ENCODE data around the gene S100A6. TPM values are rescaled to one million over a fixed set of nuclear protein-coding genes. Genes with fewer than 3 reads are reported as not detected.
A peak's percentile ranks its signal among the peaks of the same experiment; 100 is the strongest.

Gene S100A6
- total RNA-seq, 1 experiment from 2014 or later = 106 TPM

GRCh38 chr1:153515504-153516394 lies 20.0 kb downstream of the S100A6 start:
- H3K36me3 ChIP-seq (ENCODE audit: insufficient read depth, low read length, poor library complexity, severe bottlenecking) = no peaks in the 10 kb centered on the region
- no TSS peak for BruUV-seq (replicated peaks)
- no peaks in the 10 kb centered on the region for H3K4me1 ChIP-seq (ENCODE audit: insufficient read depth, low read length, poor library complexity, severe bottlenecking)
- CTCF ChIA-PET = no interaction called here
- no peaks in the 10 kb centered on the region for H3K9me3 ChIP-seq (ENCODE audit: low read depth, low read length, poor library complexity, severe bottlenecking)
- TF ChIP-seq CTCF (conservative IDR thresholded peaks at IDR 0.05; ENCODE audit: low read depth, low read length) = no peak
- TF ChIP-seq EZH2 (IDR thresholded peaks at IDR 0.05; ENCODE audit: borderline replicate concordance, low read depth, low read length, poor library complexity, severe bottlenecking) = no peak
- no peak overlapping the region for H3K27ac ChIP-seq (ENCODE audit: low read depth, low read length, poor library complexity, severe bottlenecking)
- POLR2A ChIA-PET (ENCODE audit: low non-redundant PET) = no interaction called here
- intact Hi-C loops (cut with micrococcal nuclease; ENCODE audit: unreplicated experiment) = loop anchor here (10.0 kb wide), 2 partner anchors 259 to 469 kb away; partner anchors contain the start of genes RAB13 and SLC27A3
- no peak overlapping the region for H3K4me3 ChIP-seq (ENCODE audit: low read depth, low read length, poor library complexity, severe bottlenecking)
- no peak for DNase-seq (ENCODE audit: low spot score)
- H3K27me3 ChIP-seq (replicated peaks; ENCODE audit: insufficient read depth, low read depth, low read length, poor library complexity) = no peaks in the 10 kb centered on the region

GRCh38 chr1:153513666-153514065 lies 22.1 kb downstream of the S100A6 start:
- H3K4me1 ChIP-seq (ENCODE audit: insufficient read depth, low read length, poor library complexity, severe bottlenecking) = no peaks in the 10 kb centered on the region
- no peak for DNase-seq (ENCODE audit: low spot score)
- H3K27ac ChIP-seq (ENCODE audit: low read depth, low read length, poor library complexity, severe bottlenecking) = no peak overlapping the region
- no peak for TF ChIP-seq CTCF (conservative IDR thresholded peaks at IDR 0.05; ENCODE audit: low read depth, low read length)
- no peak for TF ChIP-seq EZH2 (IDR thresholded peaks at IDR 0.05; ENCODE audit: borderline replicate concordance, low read depth, low read length, poor library complexity, severe bottlenecking)
- POLR2A ChIA-PET (ENCODE audit: low non-redundant PET) = no interaction called here
- CTCF ChIA-PET = no interaction called here
- no peaks in the 10 kb centered on the region for H3K27me3 ChIP-seq (replicated peaks; ENCODE audit: insufficient read depth, low read depth, low read length, poor library complexity)
- no peaks in the 10 kb centered on the region for H3K9me3 ChIP-seq (ENCODE audit: low read depth, low read length, poor library complexity, severe bottlenecking)
- no TSS peak for BruUV-seq (replicated peaks)
- intact Hi-C loops (cut with micrococcal nuclease; ENCODE audit: unreplicated experiment) = loop anchor here (5.0 to 10.0 kb wide), 3 partner anchors 159 to 471 kb away; partner anchors contain the start of genes ILF2, RAB13 and SLC27A3
- no peaks in the 10 kb centered on the region for H3K36me3 ChIP-seq (ENCODE audit: insufficient read depth, low read length, poor library complexity, severe bottlenecking)
- no peak overlapping the region for H3K4me3 ChIP-seq (ENCODE audit: low read depth, low read length, poor library complexity, severe bottlenecking)

- H3K9me3 ChIP-seq (ENCODE audit: low read depth, low read length, poor library complexity, severe bottlenecking) = no peaks in the 10 kb centered on the region
- TF ChIP-seq CTCF (conservative IDR thresholded peaks at IDR 0.05; ENCODE audit: low read depth, low read length) (0 out of 2 replicates have a peak, but pooled peaks have one; percentile 33), EZH2 (IDR thresholded peaks at IDR 0.05; ENCODE audit: borderline replicate concordance, low read depth, low read length, poor library complexity, severe bottlenecking) (no peak)
- CTCF ChIA-PET = no interaction called here
- H3K27me3 ChIP-seq (replicated peaks; ENCODE audit: insufficient read depth, low read depth, low read length, poor library complexity) = no peaks in the 10 kb centered on the region
- intact Hi-C loops (cut with micrococcal nuclease; ENCODE audit: unreplicated experiment) = loop anchor here (5.0 to 10.0 kb wide), 3 partner anchors 159 to 472 kb away; partner anchors contain the start of genes ILF2, RAB13 and SLC27A3
- DNase-seq (ENCODE audit: low spot score) = no peak
- BruUV-seq (replicated peaks) = no TSS peak
- no peak overlapping the region for H3K4me3 ChIP-seq (ENCODE audit: low read depth, low read length, poor library complexity, severe bottlenecking)
- no peak overlapping the region for H3K27ac ChIP-seq (ENCODE audit: low read depth, low read length, poor library complexity, severe bottlenecking)
- POLR2A ChIA-PET (ENCODE audit: low non-redundant PET) = no interaction called here
- no peaks in the 10 kb centered on the region for H3K36me3 ChIP-seq (ENCODE audit: insufficient read depth, low read length, poor library complexity, severe bottlenecking)
- H3K4me1 ChIP-seq (ENCODE audit: insufficient read depth, low read length, poor library complexity, severe bottlenecking) = no peaks in the 10 kb centered on the region
These were observed 22.8 kb downstream of the S100A6 start for GRCh38 chr1:153513023-153513422.
